ENCODE data around the gene EDAR. TPM values are rescaled to one million over a fixed set of nuclear protein-coding genes. Genes with fewer than 3 reads are reported as not detected.

The EDAR gene
- total RNA-seq, 3 donors from 2014 or later (not counting 1 experiment from before 2014, with no cell fraction given), result 0.11 to 0.23 TPM; not detected in 1

- Histone ChIP-seq H3K27me3 (ENCODE audit: control insufficient read depth, insufficient read depth, low read length) (no peaks in the 10 kb centered on the region), H3K4me3 (ENCODE audit: low read length) (no peak overlapping the region), H3K36me3 (ENCODE audit: control insufficient read depth, insufficient read depth, low read length) (peaks cover 3% of the 10 kb centered on the region), H3K4me1 (ENCODE audit: control insufficient read depth, insufficient read depth, low read length) (no peaks in the 10 kb centered on the region), H3K9me3 (ENCODE audit: control insufficient read depth, insufficient read depth, low read length) (no peaks in the 10 kb centered on the region), H3K27ac (ENCODE audit: low read length) (no peak overlapping the region)
- Mint-ChIP-seq H3K27me3 (ENCODE audit: low read depth in 2 of 2) (no peaks in the 10 kb centered on the region), H3K36me3 (no peaks in the 10 kb centered on the region), H3K4me3 (no peak overlapping the region), H3K27ac (no peak overlapping the region), H3K4me1 (no peaks in the 10 kb centered on the region), H3K9me3 (peaks cover 0 to 3% of the 10 kb centered on the region in 2 donors)
- 100% methylated on average over 2 of the region's 2 CpGs for WGBS (ENCODE audit: insufficient coverage)
- intact Hi-C loops (cut with micrococcal nuclease), result no loop called here
- TF ChIP-seq CTCF (IDR thresholded peaks at IDR 0.05), result no peak
- DNase-seq, result no peak
- ATAC-seq, result no peak
Measured at GRCh38 chr2:108853421-108853820, 135.6 kb downstream of the EDAR start.

GRCh38 chr2:108852375-108852774 is 136.6 kb downstream of the EDAR start:
- peaks cover 0 to 3% of the 10 kb centered on the region in 2 donors for H3K9me3 Mint-ChIP-seq
- intact Hi-C loops (cut with micrococcal nuclease), result no loop called here
- H3K4me1 Mint-ChIP-seq, result no peaks in the 10 kb centered on the region
- DNase-seq (no peak), ATAC-seq (no peak)
- H3K4me3 Mint-ChIP-seq, result no peak overlapping the region
- Histone ChIP-seq H3K4me1 (ENCODE audit: control insufficient read depth, insufficient read depth, low read length) (no peaks in the 10 kb centered on the region), H3K27ac (ENCODE audit: low read length) (no peak overlapping the region), H3K27me3 (ENCODE audit: control insufficient read depth, insufficient read depth, low read length) (no peaks in the 10 kb centered on the region), H3K36me3 (ENCODE audit: control insufficient read depth, insufficient read depth, low read length) (peaks cover 3% of the 10 kb centered on the region), H3K4me3 (ENCODE audit: low read length) (no peak overlapping the region), H3K9me3 (ENCODE audit: control insufficient read depth, insufficient read depth, low read length) (no peaks in the 10 kb centered on the region)
- no peaks in the 10 kb centered on the region for H3K27me3 Mint-ChIP-seq (ENCODE audit: low read depth in 2 of 2)
- 100% methylated on average over 2 of the region's 3 CpGs for WGBS (ENCODE audit: insufficient coverage)
- H3K27ac Mint-ChIP-seq, result no peak overlapping the region
- TF ChIP-seq CTCF (IDR thresholded peaks at IDR 0.05), result no peak
- no peaks in the 10 kb centered on the region for H3K36me3 Mint-ChIP-seq

- Mint-ChIP-seq H3K9me3 (no peaks in the 10 kb centered on the region), H3K4me3 (no peak overlapping the region), H3K36me3 (peaks cover 4% of the 10 kb centered on the region), H3K4me1 (no peaks in the 10 kb centered on the region), H3K27ac (no peak overlapping the region), H3K27me3 (ENCODE audit: low read depth in 2 of 2) (no peaks in the 10 kb centered on the region)
- Histone ChIP-seq H3K27ac (ENCODE audit: low read length) (no peak overlapping the region), H3K4me3 (ENCODE audit: low read length) (no peak overlapping the region), H3K36me3 (ENCODE audit: control insufficient read depth, insufficient read depth, low read length) (no peaks in the 10 kb centered on the region), H3K27me3 (ENCODE audit: control insufficient read depth, insufficient read depth, low read length) (no peaks in the 10 kb centered on the region), H3K4me1 (ENCODE audit: control insufficient read depth, insufficient read depth, low read length) (no peaks in the 10 kb centered on the region), H3K9me3 (ENCODE audit: control insufficient read depth, insufficient read depth, low read length) (no peaks in the 10 kb centered on the region)
- intact Hi-C loops (cut with micrococcal nuclease), result no loop called here
- DNase-seq (no peak), ATAC-seq (no peak)
- 100% methylated on average over 1 of the region's 1 CpG for WGBS (ENCODE audit: insufficient coverage)
- no peak for TF ChIP-seq CTCF (IDR thresholded peaks at IDR 0.05)
Measured at GRCh38 chr2:108847000-108847399, 142.0 kb downstream of the EDAR start.

- H3K4me1 ChIP-seq (ENCODE audit: control insufficient read depth, insufficient read depth, low read length), result no peaks in the 10 kb centered on the region
- no peaks in the 10 kb centered on the region for H3K4me1 Mint-ChIP-seq
- no peak for DNase-seq
- H3K4me3 ChIP-seq (ENCODE audit: low read length), result no peak overlapping the region
- no peak overlapping the region for H3K27ac ChIP-seq (ENCODE audit: low read length)
- no peak overlapping the region for H3K4me3 Mint-ChIP-seq
- no peaks in the 10 kb centered on the region for H3K27me3 ChIP-seq (ENCODE audit: control insufficient read depth, insufficient read depth, low read length)
- no peak for ATAC-seq
- intact Hi-C loops (cut with micrococcal nuclease), result no loop called here
- H3K27me3 Mint-ChIP-seq (ENCODE audit: low read depth in 2 of 2), result no peaks in the 10 kb centered on the region
- H3K9me3 Mint-ChIP-seq, result peaks cover 0 to 2% of the 10 kb centered on the region in 2 donors
- H3K36me3 Mint-ChIP-seq, result peaks cover 15% of the 10 kb centered on the region
- TF ChIP-seq CTCF (IDR thresholded peaks at IDR 0.05), result no peak
- H3K27ac Mint-ChIP-seq, result no peak overlapping the region
- H3K9me3 ChIP-seq (ENCODE audit: control insufficient read depth, insufficient read depth, low read length), result no peaks in the 10 kb centered on the region
- no peaks in the 10 kb centered on the region for H3K36me3 ChIP-seq (ENCODE audit: control insufficient read depth, insufficient read depth, low read length)
Measured at GRCh38 chr2:108845923-108846322, 143.1 kb downstream of the EDAR start.
